ENCODE results near the gene MYH14. TPM values are rescaled to one million over a fixed set of nuclear protein-coding genes. Genes with fewer than 3 reads are reported as not detected.

The MYH14 gene
- total RNA-seq, 4 donors from 2014 or later, result 110 to 329 (median 202) TPM

DNA sequence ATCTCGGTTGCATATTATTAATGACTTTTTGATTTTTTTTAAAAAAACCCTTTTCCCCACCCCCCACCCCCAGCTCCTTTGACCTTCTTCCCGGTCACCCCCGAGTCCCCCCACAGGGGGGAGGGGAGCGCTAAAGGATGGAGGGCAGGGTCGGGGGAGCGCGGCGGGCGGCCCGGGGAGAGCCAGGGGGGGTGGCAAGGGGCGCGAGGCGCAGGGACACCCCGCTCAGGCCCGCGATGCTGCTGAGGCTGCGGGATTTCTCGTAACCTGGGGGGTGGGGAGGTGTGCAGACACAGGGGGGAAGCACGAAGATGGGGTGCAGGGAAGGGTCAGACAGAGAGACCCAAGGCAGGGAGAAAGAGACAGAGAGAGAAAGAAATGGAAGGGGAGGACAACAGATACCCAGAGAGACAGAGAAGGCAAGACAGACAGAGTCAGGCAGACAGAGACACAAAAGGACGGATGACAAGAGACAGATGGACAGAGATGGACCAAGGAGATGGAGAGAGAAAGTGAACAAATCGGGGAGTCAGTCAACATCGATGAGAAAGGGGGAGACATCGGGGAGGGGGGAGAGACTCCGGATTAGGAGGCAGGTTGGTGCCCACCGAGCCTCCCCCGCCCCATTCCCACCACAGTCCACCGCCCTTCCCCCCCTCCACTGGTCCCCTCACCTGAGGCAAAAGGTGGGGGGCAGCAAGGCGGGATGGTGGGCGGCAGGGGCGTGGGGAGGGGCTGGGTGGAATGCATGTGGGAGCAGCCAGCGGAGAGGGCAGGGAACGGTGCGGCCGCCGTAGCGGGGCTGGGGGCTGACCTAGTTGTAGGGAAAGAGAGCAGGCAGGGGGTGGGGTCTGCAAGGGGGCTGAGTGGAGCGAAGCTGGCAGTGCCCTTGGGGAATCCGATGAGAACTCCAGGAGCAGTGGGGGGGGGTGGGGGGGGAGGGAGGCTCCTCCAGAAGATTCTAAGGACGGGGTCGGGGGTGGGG lies 111.6 kb downstream of the MYH14 start:
- DNase-seq (ENCODE audit: low spot score in 2 of 2), result no peak
- no peak for TF ChIP-seq POLR2A (IDR thresholded peaks at IDR 0.05)
- TF ChIP-seq, protein P1, sequence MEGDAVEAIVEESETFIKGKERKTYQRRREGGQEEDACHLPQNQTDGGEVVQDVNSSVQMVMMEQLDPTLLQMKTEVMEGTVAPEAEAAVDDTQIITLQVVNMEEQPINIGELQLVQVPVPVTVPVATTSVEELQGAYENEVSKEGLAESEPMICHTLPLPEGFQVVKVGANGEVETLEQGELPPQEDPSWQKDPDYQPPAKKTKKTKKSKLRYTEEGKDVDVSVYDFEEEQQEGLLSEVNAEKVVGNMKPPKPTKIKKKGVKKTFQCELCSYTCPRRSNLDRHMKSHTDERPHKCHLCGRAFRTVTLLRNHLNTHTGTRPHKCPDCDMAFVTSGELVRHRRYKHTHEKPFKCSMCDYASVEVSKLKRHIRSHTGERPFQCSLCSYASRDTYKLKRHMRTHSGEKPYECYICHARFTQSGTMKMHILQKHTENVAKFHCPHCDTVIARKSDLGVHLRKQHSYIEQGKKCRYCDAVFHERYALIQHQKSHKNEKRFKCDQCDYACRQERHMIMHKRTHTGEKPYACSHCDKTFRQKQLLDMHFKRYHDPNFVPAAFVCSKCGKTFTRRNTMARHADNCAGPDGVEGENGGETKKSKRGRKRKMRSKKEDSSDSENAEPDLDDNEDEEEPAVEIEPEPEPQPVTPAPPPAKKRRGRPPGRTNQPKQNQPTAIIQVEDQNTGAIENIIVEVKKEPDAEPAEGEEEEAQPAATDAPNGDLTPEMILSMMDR (IDR thresholded peaks at IDR 0.05), result no peak
- 1 to 2% methylated on average over 35 to 37 of the region's 40 CpGs for WGBS, 2 donors
- no peak overlapping the region for H3K4me3 ChIP-seq (ENCODE audit: low read depth, poor library complexity, severe bottlenecking)
- intact Hi-C loops (cut with DNase I; ENCODE audit: low total_unique reads), result no loop called here

DNA sequence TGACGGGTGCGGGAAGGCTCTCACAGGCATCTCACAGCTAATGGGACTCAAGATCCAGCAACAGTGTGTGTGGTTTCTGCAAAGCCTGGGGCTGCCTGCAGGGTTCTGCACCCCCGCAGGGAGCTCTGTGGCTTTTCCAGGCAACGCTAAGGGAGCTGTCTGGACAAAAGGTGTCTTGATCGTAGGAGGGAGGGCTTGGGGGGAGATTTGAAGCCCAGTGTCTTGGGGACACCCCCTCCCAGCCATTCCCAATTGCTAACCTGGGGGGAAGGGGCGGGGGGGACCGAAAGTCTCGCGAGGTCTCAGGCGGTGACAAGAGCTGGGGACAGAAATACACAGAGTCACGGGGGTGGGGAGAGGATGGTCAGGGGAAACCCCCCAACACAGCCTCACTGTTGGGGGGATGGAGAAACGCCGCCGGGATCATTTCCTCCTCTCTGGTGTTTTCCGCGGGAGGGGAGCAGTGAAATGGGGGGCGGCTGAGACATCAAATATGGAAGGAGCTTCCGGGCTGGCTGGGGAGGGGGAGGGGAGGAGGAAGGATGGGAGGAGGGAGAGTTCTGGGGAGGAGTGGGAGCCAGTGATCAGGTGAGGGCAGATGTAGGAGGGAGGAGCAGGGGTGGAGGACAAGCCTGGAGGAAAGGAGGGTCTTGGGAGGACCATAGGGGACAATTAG lies 112.5 kb downstream of the MYH14 start:
- no peak for DNase-seq (ENCODE audit: low spot score in 2 of 2)
- TF ChIP-seq POLR2A (IDR thresholded peaks at IDR 0.05), result no peak
- TF ChIP-seq, protein P1 (IDR thresholded peaks at IDR 0.05), result no peak
- no peak overlapping the region for H3K4me3 ChIP-seq (ENCODE audit: low read depth, poor library complexity, severe bottlenecking)
- intact Hi-C loops (cut with DNase I; ENCODE audit: low total_unique reads), result no loop called here
- WGBS, 2 donors, result 3% methylated on average over 18 of the region's 18 CpGs

DNA sequence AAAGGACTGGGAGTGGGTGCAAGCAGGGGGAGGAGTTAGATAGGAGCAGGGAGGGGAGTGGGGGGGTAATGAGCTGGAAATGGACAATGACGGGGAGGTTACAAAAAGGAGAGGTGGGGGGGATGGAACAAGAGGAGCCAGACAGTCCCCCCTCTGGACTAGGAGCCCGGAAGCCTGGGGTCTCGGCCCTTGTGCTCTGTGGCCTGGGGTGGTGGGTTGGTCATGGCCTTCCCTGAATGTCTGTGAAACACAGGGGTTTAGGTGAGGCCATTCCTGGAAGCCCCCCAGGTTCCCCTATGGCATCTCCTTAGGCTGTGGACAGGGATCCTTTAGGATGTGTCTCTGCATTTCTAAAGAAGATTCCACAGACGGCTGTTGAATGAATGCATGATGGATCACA lies 113.7 kb downstream of the MYH14 start:
- no peak overlapping the region for H3K4me3 ChIP-seq (ENCODE audit: low read depth, poor library complexity, severe bottlenecking)
- no peak for TF ChIP-seq POLR2A (IDR thresholded peaks at IDR 0.05)
- TF ChIP-seq, protein P1 (IDR thresholded peaks at IDR 0.05), result no peak
- WGBS, 2 donors, result 63 to 77% methylated on average over 4 of the region's 4 CpGs
- intact Hi-C loops (cut with DNase I; ENCODE audit: low total_unique reads), result no loop called here
- DNase-seq (ENCODE audit: low spot score in 2 of 2), result no peak

DNA sequence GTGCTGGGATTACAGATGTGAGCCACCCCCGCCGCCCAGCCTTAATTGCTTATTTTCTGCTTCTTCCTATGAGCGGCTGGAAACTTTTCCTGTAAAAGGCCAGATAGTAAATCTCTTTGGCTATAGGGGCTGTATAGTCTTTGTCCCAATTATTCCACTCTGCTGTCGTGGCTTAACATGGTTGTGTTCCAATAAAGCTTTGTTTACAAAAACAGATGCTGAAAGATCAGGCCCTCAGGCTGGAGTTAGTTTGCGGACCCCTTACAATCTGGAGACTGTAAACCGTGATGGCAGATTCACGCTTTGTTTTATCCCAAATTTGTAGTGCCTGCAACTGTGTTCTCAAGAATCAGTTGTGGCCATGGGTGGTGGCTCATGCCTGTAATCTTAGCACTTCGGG lies 115.0 kb downstream of the MYH14 start:
- WGBS, 2 donors, result 75 to 89% methylated on average over 8 of the region's 8 CpGs
- DNase-seq (ENCODE audit: low spot score in 2 of 2), result no peak
- no peak overlapping the region for H3K4me3 ChIP-seq (ENCODE audit: low read depth, poor library complexity, severe bottlenecking)

DNA sequence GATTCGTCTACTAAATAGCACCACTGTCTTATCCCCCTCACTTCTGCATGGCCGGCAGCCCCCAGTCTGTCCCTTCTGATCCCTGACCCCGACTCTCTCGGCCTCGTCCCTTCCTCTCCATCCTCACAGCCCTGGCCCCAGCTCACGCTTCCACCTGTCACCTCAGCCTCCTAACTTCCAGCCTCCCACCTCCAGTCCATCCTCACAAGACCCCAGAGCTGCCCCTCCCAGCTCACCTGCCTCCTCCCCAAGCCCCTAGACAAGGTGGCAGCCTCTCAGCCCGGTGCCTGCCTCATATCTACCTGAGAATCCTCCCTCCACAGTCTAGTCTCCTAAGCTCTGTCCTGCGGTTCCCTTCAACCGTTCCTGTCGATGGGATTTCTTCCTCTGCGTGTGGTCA lies 115.7 kb downstream of the MYH14 start:
- 82 to 90% methylated on average over 11 of the region's 11 CpGs for WGBS, 2 donors
- no peak for DNase-seq (ENCODE audit: low spot score in 2 of 2)
- H3K4me3 ChIP-seq (ENCODE audit: low read depth, poor library complexity, severe bottlenecking), result no peak overlapping the region
- TF ChIP-seq, protein P1 (IDR thresholded peaks at IDR 0.05), result no peak
- no peak for TF ChIP-seq POLR2A (IDR thresholded peaks at IDR 0.05)
- intact Hi-C loops (cut with DNase I; ENCODE audit: low total_unique reads), result no loop called here

More for the DNA sequence above, 115.0 kb downstream of the MYH14 start:
- TF ChIP-seq, protein P1 (IDR thresholded peaks at IDR 0.05), result no peak
- no peak for TF ChIP-seq POLR2A (IDR thresholded peaks at IDR 0.05)
- intact Hi-C loops (cut with DNase I; ENCODE audit: low total_unique reads), result no loop called here
